Measurements from ENCODE around the gene HEBP2. TPM values are rescaled to one million over a fixed set of nuclear protein-coding genes. Genes with fewer than 3 reads are reported as not detected.
A peak's percentile ranks its signal among the peaks of the same experiment; 100 is the strongest.

HEBP2 gene
- total and polyA plus RNA-seq, 2 of the 4 experiments (the other 2 are of a cell fraction), result 3.9 to 6.1 TPM

- dilution Hi-C loops (cut with HindIII; ENCODE audit: low sequenced_read_pairs, unreplicated experiment), result no loop called here
- intact Hi-C loops (cut with micrococcal nuclease), result loop anchor here (5.0 kb wide), 1 partner anchor 400 kb away; no protein-coding TSS in a partner anchor
- no peak overlapping the region for H4K8ac ChIP-seq (ENCODE audit: low read depth in 2 of 2, low read length in 2 of 2)
Observed at GRCh38 chr6:138401960-138402837, 1.8 kb upstream of the HEBP2 start.

More at GRCh38 chr6:138401960-138402837, 1.8 kb upstream of the HEBP2 start:
- Histone ChIP-seq H2BK15ac (ENCODE audit: low read depth, low read length) (no peak overlapping the region), H3K9ac (ENCODE audit: low read depth, low read length) (no peak overlapping the region), H2BK120ac (ENCODE audit: low read depth, low read length) (no peak overlapping the region), H4K5ac (ENCODE audit: low read depth, low read length) (no peak overlapping the region), H3K9me1 (ENCODE audit: insufficient read depth, low read length) (no peaks in the 10 kb centered on the region; the same call in 1 of the 2 replicates), H2BK20ac (ENCODE audit: low read depth, low read length) (no peak overlapping the region), H2BK5ac (ENCODE audit: low read depth, low read length, poor library complexity, severe bottlenecking) (no peak overlapping the region), H4K20me1 (ENCODE audit: insufficient read depth, low read length) (no peaks in the 10 kb centered on the region), H2AFZ (replicated peaks; ENCODE audit: low read length, poor library complexity) (no peak overlapping the region), H3K4me3 (ENCODE audit: insufficient read depth, low read depth, low read length) (no peak overlapping the region), H3K79me1 (ENCODE audit: low read depth in 1 of 2, low read length in 2 of 2) (peaks cover 15 to 22% of the 10 kb centered on the region in 2 experiments), H3K4me1 (ENCODE audit: control insufficient read depth, insufficient read depth, low read length) (peaks cover 7% of the 10 kb centered on the region), H2AK9ac (replicated peaks; ENCODE audit: low read depth, low read length, poor library complexity) (peak overlapping the region; percentile 79), H2AK5ac (ENCODE audit: low read depth, low read length) (peak overlapping the region; percentile 53; the same call in 1 of the 2 replicates), H3K4ac (ENCODE audit: low read depth, low read length) (no peak overlapping the region), H3K27ac (ENCODE audit: insufficient read depth, low read length) (no peak overlapping the region), H3K56ac (ENCODE audit: extremely low read depth, insufficient read depth, low read length) (no peak overlapping the region), H4K91ac (ENCODE audit: insufficient read depth, low read depth, low read length) (no peak overlapping the region), H3K36me3 (ENCODE audit: control insufficient read depth, insufficient read depth, low read length) (peaks cover 4% of the 10 kb centered on the region), H3K23ac (ENCODE audit: low read depth, low read length) (no peak overlapping the region), H3K4me2 (ENCODE audit: low read depth, low read length) (no peak overlapping the region), H3K18ac (ENCODE audit: low read depth, low read length) (no peak overlapping the region), H3K27me3 (ENCODE audit: control insufficient read depth, insufficient read depth, low read length) (no peaks in the 10 kb centered on the region), H3K14ac (replicated peaks; ENCODE audit: low read depth, low read length) (no peak overlapping the region), H3K9me3 (ENCODE audit: control insufficient read depth, insufficient read depth, low read length) (no peaks in the 10 kb centered on the region)
- CTCF ChIA-PET, result no interaction called here
- no TSS peak for BruUV-seq (replicated peaks)
- DNase-seq, result no peak
- TF ChIP-seq CTCF (conservative IDR thresholded peaks at IDR 0.05; ENCODE audit: low read depth, low read length), result no peak
- no peak for TF ChIP-seq MAZ (IDR thresholded peaks at IDR 0.05; ENCODE audit: borderline replicate concordance, low read depth, low read length)
- TF ChIP-seq CHD1 (IDR thresholded peaks at IDR 0.05; ENCODE audit: low read depth, low read length), result no peak
- WGBS, 2 experiments (ENCODE audit: extremely low coverage in 2 of 2, insufficient read length in 1 of 2), result 100% methylated on average over 1 of the region's 14 CpGs; no CpG with 5 or more reads in 1 of the 2 experiments
- no peak for ATAC-seq (ENCODE audit: low read depth)
- in situ Hi-C loops (cut with MboI; ENCODE audit: low sequenced_read_pairs), result loop anchor here (25.0 kb wide), 1 partner anchor 565 kb away; no protein-coding TSS in a partner anchor
- POLR2A ChIA-PET (ENCODE audit: unreplicated experiment), result interaction anchor here (0.6 to 0.7 kb wide), 2 partner anchors 18 to 296 kb away, joined by 3 read pairs; no protein-coding TSS in a partner anchor
